T47D (cell line): ENCODE measurements around the gene LRRK2.

Experiments
- DNase-seq, 2 experiments: peaks; one replicate each; pipeline versions ENCODE4 v3.0.0 to v3.0.0-alpha.2; 2011 to 2012; ENCODE audit warnings: low read depth in 1 of 2, low spot score in 1 of 2
- JUND ChIP-seq: IDR thresholded peaks from 2 replicates; pipeline ENCODE4 v1.6.1; 2012; ENCODE audit warnings: low read depth
- in situ Hi-C: cut with HindIII; loops from 2 replicates; pipeline ENCODE4 v1.10.0; 2016; ENCODE audit warnings: low sequenced_read_pairs, low pct_unique_long_range_greater_than_20kb

LRRK2 gene

GRCh38 chr12:40271981-40272664, 47.3 kb downstream of the LRRK2 start:
- no peak for TF ChIP-seq JUND
- DNase-seq, result peak in 1 of 2 experiments; percentile 11
- in situ Hi-C loops, result no loop called here

- no peak for TF ChIP-seq JUND
- in situ Hi-C loops, result no loop called here
Measured at GRCh38 chr12:40281791-40282364, 57.1 kb downstream of the LRRK2 start.

GRCh38 chr12:40286583-40286982, 61.8 kb downstream of the LRRK2 start:
- TF ChIP-seq JUND, result no peak
- DNase-seq, result no peak
- in situ Hi-C loops, result no loop called here

More at GRCh38 chr12:40281791-40282364, 57.1 kb downstream of the LRRK2 start:
- DNase-seq, result no peak

GRCh38 chr12:40287369-40287975, 62.7 kb downstream of the LRRK2 start:
- no peak for TF ChIP-seq JUND
- in situ Hi-C loops, result no loop called here

GRCh38 chr12:40292788-40293429, 68.1 kb downstream of the LRRK2 start:
- in situ Hi-C loops, result no loop called here
- DNase-seq, result no peak

More at GRCh38 chr12:40287369-40287975, 62.7 kb downstream of the LRRK2 start:
- no peak for DNase-seq

GRCh38 chr12:40298341-40298740, 73.5 kb downstream of the LRRK2 start:
- in situ Hi-C loops, result no loop called here
- no peak for TF ChIP-seq JUND
- no peak for DNase-seq

More at GRCh38 chr12:40292788-40293429, 68.1 kb downstream of the LRRK2 start:
- TF ChIP-seq JUND, result no peak

GRCh38 chr12:40300490-40300889, 75.7 kb downstream of the LRRK2 start:
- no peak for TF ChIP-seq JUND
- in situ Hi-C loops, result no loop called here
- DNase-seq, result no peak

GRCh38 chr12:40309001-40309400, 84.2 kb downstream of the LRRK2 start:
- in situ Hi-C loops, result no loop called here
- no peak for TF ChIP-seq JUND
- no peak for DNase-seq

GRCh38 chr12:40310211-40310610, 85.4 kb downstream of the LRRK2 start:
- in situ Hi-C loops, result no loop called here
- no peak for TF ChIP-seq JUND
- DNase-seq, result peak in 1 of 2 experiments; percentile 88

GRCh38 chr12:40312196-40312595, 87.4 kb downstream of the LRRK2 start:
- in situ Hi-C loops, result no loop called here
- no peak for TF ChIP-seq JUND

GRCh38 chr12:40312982-40313576, 88.3 kb downstream of the LRRK2 start:
- no peak for TF ChIP-seq JUND
- DNase-seq, result peak in 1 of 2 experiments; percentile 42
- in situ Hi-C loops, result no loop called here

More at GRCh38 chr12:40312196-40312595, 87.4 kb downstream of the LRRK2 start:
- DNase-seq, result no peak

GRCh38 chr12:40313928-40314327, 89.1 kb downstream of the LRRK2 start:
- no peak for DNase-seq
- no peak for TF ChIP-seq JUND
- in situ Hi-C loops, result no loop called here

- no peak for DNase-seq
- no peak for TF ChIP-seq JUND
- in situ Hi-C loops, result no loop called here
Measured at GRCh38 chr12:40314927-40315326, 90.1 kb downstream of the LRRK2 start.
